CD8-positive, alpha-beta memory T cell (primary cell): ENCODE data around the gene MAP3K12. TPM values are rescaled to one million over a fixed set of nuclear protein-coding genes. Genes with fewer than 3 reads are reported as not detected.
A peak's percentile ranks its signal among the peaks of the same experiment; 100 is the strongest.
"Not testable (repeated sequence)": the region's sequence is repeated elsewhere in the genome, so short reads cannot be mapped to it uniquely, and the experiment has no call there.

Source experiments
- CTCF ChIA-PET: fragments of 350-600 bp; sonication (Branson Sonifier 250); formaldehyde crosslinking; loops from one replicate; lab custom pipeline; 2021; ENCODE audit warnings: antibody characterized with exemption; lab: Charles Lee
- POLR2A ChIA-PET: fragments of 350-600 bp; sonication (Branson Sonifier 250); formaldehyde crosslinking; loops from one replicate; lab custom pipeline; 2021; ENCODE audit warnings: antibody characterized with exemption; lab: Charles Lee
- DNase-seq, 5 donors: peaks; one replicate each; pipeline versions ENCODE4 v3.0.0 to v3.0.0-alpha.2; 2020 to 2022; ENCODE audit warnings: mixed read lengths in 1 of 5
- H3K27ac ChIP-seq: one replicate; pipeline ENCODE4 v1.7.0; 2013; ENCODE audit warnings: low read depth, mild to moderate bottlenecking, low read length, moderate library complexity
- H3K27me3 ChIP-seq: 2 replicates; pipeline ENCODE4 v1.7.0; 2013; ENCODE audit warnings: low read length, mild to moderate bottlenecking; ENCODE audit not compliant: insufficient read depth, poor library complexity, severe bottlenecking
- H3K36me3 ChIP-seq: 2 replicates; pipeline ENCODE4 v1.7.0; 2013; ENCODE audit warnings: mild to moderate bottlenecking, low read length, moderate library complexity; ENCODE audit not compliant: insufficient read depth
- H3K4me1 ChIP-seq: 2 replicates; pipeline ENCODE4 v1.7.0; 2013; ENCODE audit warnings: mild to moderate bottlenecking, low read length, moderate library complexity; ENCODE audit not compliant: insufficient read depth
- H3K4me3 ChIP-seq: 2 replicates; pipeline ENCODE4 v1.7.0; 2013; ENCODE audit warnings: mild to moderate bottlenecking, low read length
- H3K9me3 ChIP-seq: 2 replicates; pipeline ENCODE4 v1.7.0; 2013; ENCODE audit warnings: mild to moderate bottlenecking, low read length
- H3K27ac Mint-ChIP-seq, 8 donors: one replicate each; pipeline ENCODE4 v1.8.0; 2020 to 2021; ENCODE audit warnings: mixed read lengths in 8 of 8, mild to moderate bottlenecking in 6 of 8, inconsistent platforms in 3 of 8, moderate library complexity in 3 of 8
- H3K27me3 Mint-ChIP-seq, 2 donors: one replicate each; pipeline ENCODE4 v1.8.0; 2020 to 2021; ENCODE audit warnings: mixed read lengths in 2 of 2, mild to moderate bottlenecking in 1 of 2, moderate library complexity in 1 of 2
- H3K36me3 Mint-ChIP-seq, 3 donors: one replicate each; pipeline ENCODE4 v1.8.0; 2020 to 2021; ENCODE audit warnings: mixed read lengths in 3 of 3, inconsistent platforms in 1 of 3, mild to moderate bottlenecking in 1 of 3
- H3K4me1 Mint-ChIP-seq, 3 donors: one replicate each; pipeline ENCODE4 v1.8.0; 2020 to 2021; ENCODE audit warnings: mixed read lengths in 3 of 3, inconsistent platforms in 1 of 3, mild to moderate bottlenecking in 1 of 3
- H3K4me3 Mint-ChIP-seq, 7 donors: one replicate each; pipeline ENCODE4 v1.8.0; 2020 to 2021; ENCODE audit warnings: mixed read lengths in 7 of 7, mild to moderate bottlenecking in 6 of 7, moderate library complexity in 4 of 7, inconsistent platforms in 2 of 7
- H3K9me3 Mint-ChIP-seq, 5 donors: one replicate each; pipeline ENCODE4 v1.8.0; 2020 to 2022; ENCODE audit warnings: mixed read lengths in 5 of 5, mild to moderate bottlenecking in 3 of 5, moderate library complexity in 2 of 5, inconsistent platforms in 1 of 5
- polyA plus RNA-seq: library from polyadenylated mRNA; unstranded; fragments of 300-500 nt; fragmentation: Illumina TruSeq; gene quantifications from one replicate; pipeline ENCODE4 v1.2.3, GENCODE V29; 2021
- total RNA-seq, 2 experiments: library from RNA; stranded (reverse); gene quantifications; one replicate each; pipeline ENCODE4 v1.2.3, GENCODE V29; 2021

Gene MAP3K12
- total and polyA plus RNA-seq, 3 experiments from 2014 or later, result 6.9 to 11.9 (median 11.9) TPM

- H3K4me3 Mint-ChIP-seq, H3K4me1 ChIP-seq, POLR2A ChIA-PET, H3K27me3 ChIP-seq, H3K27me3 Mint-ChIP-seq, H3K9me3 Mint-ChIP-seq, DNase-seq, H3K4me3 ChIP-seq, H3K9me3 ChIP-seq, H3K27ac ChIP-seq: not testable (repeated sequence)
- peaks cover 53% of the 10 kb centered on the region for H3K36me3 ChIP-seq
- Mint-ChIP-seq H3K4me1 (peaks cover 5 to 25% (median 9%) of the 10 kb centered on the region in 3 donors), H3K36me3 (peaks cover 7 to 87% (median 7%) of the 10 kb centered on the region in 3 donors), H3K27ac (peak overlapping the region in 6 of 8 donors; percentile 33 to 79 (median 47))
- CTCF ChIA-PET, result interaction anchor here (1.0 to 1.9 kb wide), 8 partner anchors 9 to 160 kb away, joined by 3 to 7 read pairs (median 4); partner anchors contain the start of gene AAAS
These were observed 17.8 kb downstream of the MAP3K12 start for GRCh38 chr12:53481458-53481857.

- CTCF ChIA-PET, result interaction anchor here (1.0 to 1.9 kb wide), 8 partner anchors 10 to 159 kb away, joined by 3 to 7 read pairs (median 4); partner anchors contain the start of gene AAAS
- peak overlapping the region in 3 of 8 donors; percentile 33 to 36 (median 35) for H3K27ac Mint-ChIP-seq
- H3K4me3 Mint-ChIP-seq, result no peak overlapping the region
- H3K36me3 ChIP-seq, result peaks cover 53% of the 10 kb centered on the region
- DNase-seq, result no peak
- peaks cover 7 to 25% (median 12%) of the 10 kb centered on the region in 3 donors for H3K4me1 Mint-ChIP-seq
- no peaks in the 10 kb centered on the region for H3K9me3 ChIP-seq
- H3K9me3 Mint-ChIP-seq, result no peaks in the 10 kb centered on the region
- no peak overlapping the region for H3K27ac ChIP-seq
- H3K36me3 Mint-ChIP-seq, result peaks cover 12 to 89% (median 13%) of the 10 kb centered on the region in 3 donors
- H3K4me1 ChIP-seq, result no peaks in the 10 kb centered on the region
- no peaks in the 10 kb centered on the region for H3K27me3 ChIP-seq
- no peaks in the 10 kb centered on the region for H3K27me3 Mint-ChIP-seq
- POLR2A ChIA-PET, result interaction anchor here (0.6 kb wide), 1 partner anchor 10 kb away, joined by 4 read pairs; no protein-coding TSS in a partner anchor
- H3K4me3 ChIP-seq, result no peak overlapping the region
These were observed 18.5 kb downstream of the MAP3K12 start for GRCh38 chr12:53480491-53481442.

- Mint-ChIP-seq H3K4me3 (no peak overlapping the region), H3K4me1 (peaks cover 16 to 39% (median 24%) of the 10 kb centered on the region in 3 donors), H3K36me3 (peaks cover 13 to 90% (median 14%) of the 10 kb centered on the region in 3 donors), H3K27me3 (no peaks in the 10 kb centered on the region), H3K27ac (peak overlapping the region in 4 of 8 donors; percentile 0 to 54 (median 34)), H3K9me3 (no peaks in the 10 kb centered on the region)
- no peaks in the 10 kb centered on the region for H3K4me1 ChIP-seq
- peaks cover 57% of the 10 kb centered on the region for H3K36me3 ChIP-seq
- H3K27ac ChIP-seq, result no peak overlapping the region
- H3K4me3 ChIP-seq, result no peak overlapping the region
- ChIA-PET CTCF (interaction anchor here (1.5 to 2.6 kb wide), 2 partner anchors 22 to 29 kb away, joined by 3 to 10 read pairs; partner anchors contain the start of gene TARBP2), POLR2A (interaction anchor here (0.6 kb wide), 2 partner anchors 15 to 22 kb away, joined by 3 to 6 read pairs; partner anchors contain the start of gene TARBP2)
- no peaks in the 10 kb centered on the region for H3K9me3 ChIP-seq
- no peak for DNase-seq
- no peaks in the 10 kb centered on the region for H3K27me3 ChIP-seq
These were observed 19.9 kb downstream of the MAP3K12 start for GRCh38 chr12:53479331-53479730.

GRCh38 chr12:53478865-53479264 lies 20.4 kb downstream of the MAP3K12 start:
- H3K27me3 Mint-ChIP-seq, result no peaks in the 10 kb centered on the region
- peak overlapping the region in 4 of 8 donors; percentile 0 to 43 (median 24) for H3K27ac Mint-ChIP-seq
- H3K36me3 ChIP-seq, result peaks cover 62% of the 10 kb centered on the region
- H3K27ac ChIP-seq, result no peak overlapping the region
- H3K27me3 ChIP-seq, result no peaks in the 10 kb centered on the region
- ChIA-PET POLR2A (interaction anchor here (0.6 kb wide), 1 partner anchor 14 kb away, joined by 3 read pairs; no protein-coding TSS in a partner anchor), CTCF (interaction anchor here (1.2 to 2.6 kb wide), 3 partner anchors 10 to 30 kb away, joined by 3 to 10 read pairs (median 3); partner anchors contain the start of gene TARBP2)
- no peak for DNase-seq
- no peaks in the 10 kb centered on the region for H3K4me1 ChIP-seq
- H3K4me3 ChIP-seq, result no peak overlapping the region
- H3K36me3 Mint-ChIP-seq, result peaks cover 13 to 90% (median 16%) of the 10 kb centered on the region in 3 donors
- no peaks in the 10 kb centered on the region for H3K9me3 Mint-ChIP-seq
- no peak overlapping the region for H3K4me3 Mint-ChIP-seq
- H3K4me1 Mint-ChIP-seq, result peaks cover 21 to 44% (median 29%) of the 10 kb centered on the region in 3 donors
- no peaks in the 10 kb centered on the region for H3K9me3 ChIP-seq

- Histone ChIP-seq H3K27ac (no peak overlapping the region), H3K36me3 (peaks cover 79% of the 10 kb centered on the region), H3K4me3 (no peak overlapping the region), H3K27me3 (no peaks in the 10 kb centered on the region), H3K4me1 (peaks cover 5% of the 10 kb centered on the region), H3K9me3 (no peaks in the 10 kb centered on the region)
- ChIA-PET CTCF (interaction anchor here (0.7 to 4.7 kb wide), 5 partner anchors 8 to 132 kb away, joined by 3 to 23 read pairs (median 4); partner anchors contain the start of genes NPFF and PRR13), POLR2A (interaction anchor here (0.8 to 1.7 kb wide), 3 partner anchors 13 to 22 kb away, joined by 3 to 4 read pairs (median 3); no protein-coding TSS in a partner anchor)
- H3K36me3 Mint-ChIP-seq, result peaks cover 13 to 92% (median 13%) of the 10 kb centered on the region in 3 donors
- DNase-seq, result peak in 1 of 5 donors; percentile 10
- peak overlapping the region in 7 of 8 donors; percentile 21 to 86 (median 67) for H3K27ac Mint-ChIP-seq
- peaks cover 36 to 59% (median 46%) of the 10 kb centered on the region in 3 donors for H3K4me1 Mint-ChIP-seq
- H3K4me3 Mint-ChIP-seq, result no peak overlapping the region
- H3K9me3 Mint-ChIP-seq, result no peaks in the 10 kb centered on the region
- no peaks in the 10 kb centered on the region for H3K27me3 Mint-ChIP-seq
These were observed 22.5 kb downstream of the MAP3K12 start for GRCh38 chr12:53476769-53477209.

- Mint-ChIP-seq H3K4me1 (peaks cover 42 to 69% (median 57%) of the 10 kb centered on the region in 3 donors), H3K27me3 (no peaks in the 10 kb centered on the region), H3K27ac (peak overlapping the region; percentile 68 to 97 (median 85)), H3K4me3 (peak overlapping the region in 6 of 7 donors; percentile 4 to 67 (median 38)), H3K36me3 (peaks cover 18 to 90% (median 19%) of the 10 kb centered on the region in 3 donors), H3K9me3 (no peaks in the 10 kb centered on the region)
- H3K4me3 ChIP-seq, result no peak overlapping the region
- peak in 1 of 5 donors; percentile 35 for DNase-seq
- H3K4me1 ChIP-seq, result peaks cover 5% of the 10 kb centered on the region
- H3K27ac ChIP-seq, result no peak overlapping the region
- POLR2A ChIA-PET, result interaction anchor here (0.7 to 1.3 kb wide), 5 partner anchors 12 to 56 kb away, joined by 3 to 9 read pairs (median 4); partner anchors contain the start of gene MAP3K12
- H3K27me3 ChIP-seq, result no peaks in the 10 kb centered on the region
- no peaks in the 10 kb centered on the region for H3K9me3 ChIP-seq
- peaks cover 82% of the 10 kb centered on the region for H3K36me3 ChIP-seq
- CTCF ChIA-PET, result interaction anchor here (0.9 to 4.7 kb wide), 5 partner anchors 20 to 924 kb away, joined by 3 to 23 read pairs (median 4); partner anchors contain the start of genes MAP3K12 and NPFF
These were observed 24.4 kb downstream of the MAP3K12 start for GRCh38 chr12:53474819-53475218.

- ChIA-PET POLR2A (interaction anchor here (1.3 to 1.4 kb wide), 2 partner anchors 19 to 26 kb away, joined by 3 to 4 read pairs; partner anchors contain the start of gene TARBP2), CTCF (interaction anchor here (1.1 to 4.7 kb wide), 3 partner anchors 20 to 34 kb away, joined by 3 to 23 read pairs (median 3); partner anchors contain the start of gene NPFF)
- no peak overlapping the region for H3K4me3 ChIP-seq
- peaks cover 5% of the 10 kb centered on the region for H3K4me1 ChIP-seq
- H3K27me3 ChIP-seq, result no peaks in the 10 kb centered on the region
- peaks cover 18 to 90% (median 18%) of the 10 kb centered on the region in 3 donors for H3K36me3 Mint-ChIP-seq
- H3K4me3 Mint-ChIP-seq, result peak overlapping the region in 1 of 7 donors; percentile 12
- H3K36me3 ChIP-seq, result peaks cover 80% of the 10 kb centered on the region
- no peak for DNase-seq
- no peaks in the 10 kb centered on the region for H3K27me3 Mint-ChIP-seq
- no peak overlapping the region for H3K27ac ChIP-seq
- H3K27ac Mint-ChIP-seq, result peak overlapping the region in 7 of 8 donors; percentile 68 to 93 (median 81)
- no peaks in the 10 kb centered on the region for H3K9me3 ChIP-seq
- peaks cover 42 to 67% (median 57%) of the 10 kb centered on the region in 3 donors for H3K4me1 Mint-ChIP-seq
- H3K9me3 Mint-ChIP-seq, result no peaks in the 10 kb centered on the region
These were observed 25.2 kb downstream of the MAP3K12 start for GRCh38 chr12:53474077-53474476.
